ENCODE measurements around the gene LRP1. TPM values are rescaled to one million over a fixed set of nuclear protein-coding genes. Genes with fewer than 3 reads are reported as not detected.

The LRP1 gene
- total and polyA plus RNA-seq, 4 donors = 87.5 to 375 (median 139) TPM

DNA sequence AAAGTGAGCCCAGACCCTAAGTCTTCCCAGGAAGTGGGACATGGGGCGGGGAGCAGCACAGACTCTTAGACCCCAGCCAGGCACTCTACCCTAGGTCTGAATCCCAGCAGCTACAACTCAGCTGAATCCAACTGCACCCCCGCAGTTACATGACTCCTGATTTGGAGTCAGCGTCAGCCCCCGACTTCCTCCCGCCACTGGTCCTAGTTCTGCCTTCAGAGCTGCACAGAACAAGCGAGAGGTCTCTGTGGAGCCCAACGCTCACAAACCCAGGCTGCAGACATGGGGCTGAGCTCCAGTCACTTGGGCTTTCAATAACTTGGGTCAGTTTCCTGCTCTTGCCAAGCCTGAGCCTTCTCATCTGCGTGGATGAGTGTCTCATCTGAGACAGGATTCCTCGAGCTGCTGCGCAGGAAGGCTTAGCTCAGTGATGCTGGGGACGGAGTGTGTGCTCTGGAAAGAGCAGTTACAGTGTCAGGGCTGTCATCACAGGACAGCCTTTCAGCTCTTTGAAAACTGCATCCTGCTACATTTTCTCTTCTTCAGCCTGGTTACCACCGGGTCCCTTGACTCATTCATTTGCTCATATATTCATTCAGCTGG is 57.7 kb downstream of the LRP1 start:
- TF ChIP-seq, protein P1, sequence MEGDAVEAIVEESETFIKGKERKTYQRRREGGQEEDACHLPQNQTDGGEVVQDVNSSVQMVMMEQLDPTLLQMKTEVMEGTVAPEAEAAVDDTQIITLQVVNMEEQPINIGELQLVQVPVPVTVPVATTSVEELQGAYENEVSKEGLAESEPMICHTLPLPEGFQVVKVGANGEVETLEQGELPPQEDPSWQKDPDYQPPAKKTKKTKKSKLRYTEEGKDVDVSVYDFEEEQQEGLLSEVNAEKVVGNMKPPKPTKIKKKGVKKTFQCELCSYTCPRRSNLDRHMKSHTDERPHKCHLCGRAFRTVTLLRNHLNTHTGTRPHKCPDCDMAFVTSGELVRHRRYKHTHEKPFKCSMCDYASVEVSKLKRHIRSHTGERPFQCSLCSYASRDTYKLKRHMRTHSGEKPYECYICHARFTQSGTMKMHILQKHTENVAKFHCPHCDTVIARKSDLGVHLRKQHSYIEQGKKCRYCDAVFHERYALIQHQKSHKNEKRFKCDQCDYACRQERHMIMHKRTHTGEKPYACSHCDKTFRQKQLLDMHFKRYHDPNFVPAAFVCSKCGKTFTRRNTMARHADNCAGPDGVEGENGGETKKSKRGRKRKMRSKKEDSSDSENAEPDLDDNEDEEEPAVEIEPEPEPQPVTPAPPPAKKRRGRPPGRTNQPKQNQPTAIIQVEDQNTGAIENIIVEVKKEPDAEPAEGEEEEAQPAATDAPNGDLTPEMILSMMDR (IDR thresholded peaks at IDR 0.05; ENCODE audit: low read depth, low read length, missing input control) = no peak
- TF ChIP-seq, protein P2, sequence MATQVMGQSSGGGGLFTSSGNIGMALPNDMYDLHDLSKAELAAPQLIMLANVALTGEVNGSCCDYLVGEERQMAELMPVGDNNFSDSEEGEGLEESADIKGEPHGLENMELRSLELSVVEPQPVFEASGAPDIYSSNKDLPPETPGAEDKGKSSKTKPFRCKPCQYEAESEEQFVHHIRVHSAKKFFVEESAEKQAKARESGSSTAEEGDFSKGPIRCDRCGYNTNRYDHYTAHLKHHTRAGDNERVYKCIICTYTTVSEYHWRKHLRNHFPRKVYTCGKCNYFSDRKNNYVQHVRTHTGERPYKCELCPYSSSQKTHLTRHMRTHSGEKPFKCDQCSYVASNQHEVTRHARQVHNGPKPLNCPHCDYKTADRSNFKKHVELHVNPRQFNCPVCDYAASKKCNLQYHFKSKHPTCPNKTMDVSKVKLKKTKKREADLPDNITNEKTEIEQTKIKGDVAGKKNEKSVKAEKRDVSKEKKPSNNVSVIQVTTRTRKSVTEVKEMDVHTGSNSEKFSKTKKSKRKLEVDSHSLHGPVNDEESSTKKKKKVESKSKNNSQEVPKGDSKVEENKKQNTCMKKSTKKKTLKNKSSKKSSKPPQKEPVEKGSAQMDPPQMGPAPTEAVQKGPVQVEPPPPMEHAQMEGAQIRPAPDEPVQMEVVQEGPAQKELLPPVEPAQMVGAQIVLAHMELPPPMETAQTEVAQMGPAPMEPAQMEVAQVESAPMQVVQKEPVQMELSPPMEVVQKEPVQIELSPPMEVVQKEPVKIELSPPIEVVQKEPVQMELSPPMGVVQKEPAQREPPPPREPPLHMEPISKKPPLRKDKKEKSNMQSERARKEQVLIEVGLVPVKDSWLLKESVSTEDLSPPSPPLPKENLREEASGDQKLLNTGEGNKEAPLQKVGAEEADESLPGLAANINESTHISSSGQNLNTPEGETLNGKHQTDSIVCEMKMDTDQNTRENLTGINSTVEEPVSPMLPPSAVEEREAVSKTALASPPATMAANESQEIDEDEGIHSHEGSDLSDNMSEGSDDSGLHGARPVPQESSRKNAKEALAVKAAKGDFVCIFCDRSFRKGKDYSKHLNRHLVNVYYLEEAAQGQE (IDR thresholded peaks at IDR 0.05) = no peak
- no peak for TF ChIP-seq FOXA1 (IDR thresholded peaks at IDR 0.05)
- TF ChIP-seq, protein P3, sequence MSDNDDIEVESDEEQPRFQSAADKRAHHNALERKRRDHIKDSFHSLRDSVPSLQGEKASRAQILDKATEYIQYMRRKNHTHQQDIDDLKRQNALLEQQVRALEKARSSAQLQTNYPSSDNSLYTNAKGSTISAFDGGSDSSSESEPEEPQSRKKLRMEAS (IDR thresholded peaks at IDR 0.05) = no peak
- no peak for TF ChIP-seq HNF4A (conservative IDR thresholded peaks at IDR 0.05)
- no peak for TF ChIP-seq RAD21 (IDR thresholded peaks at IDR 0.05)
- TF ChIP-seq YY1 (IDR thresholded peaks at IDR 0.05) = no peak
- TF ChIP-seq TAF1 (conservative IDR thresholded peaks at IDR 0.05) = no peak
- no peak for TF ChIP-seq JUND (IDR thresholded peaks at IDR 0.05)
- H3K36me3 ChIP-seq (ENCODE audit: control insufficient read depth in 4 of 4, insufficient read depth in 3 of 4, low read depth in 1 of 4, low read length in 3 of 4) = peaks cover 20 to 89% (median 70%) of the 10 kb centered on the region in 4 donors
- no peak overlapping the region for H3K4me3 ChIP-seq (ENCODE audit: low read depth in 1 of 3, low read length in 3 of 3)
- no peak overlapping the region for H3K9ac ChIP-seq (ENCODE audit: low read depth in 1 of 2, low read length in 2 of 2)
- no peak for DNase-seq (ENCODE audit: low spot score)
- WGBS = 93% methylated on average over 12 of the region's 12 CpGs
- H3K4me1 ChIP-seq (ENCODE audit: control insufficient read depth in 4 of 4, insufficient read depth in 4 of 4, low read length in 3 of 4) = no peaks in the 10 kb centered on the region
- no peaks in the 10 kb centered on the region for H3K9me3 ChIP-seq (ENCODE audit: control insufficient read depth in 4 of 4, low read length in 3 of 4)
- H3K27me3 ChIP-seq (ENCODE audit: control insufficient read depth in 4 of 4, insufficient read depth in 4 of 4, low read length in 3 of 4) = no peaks in the 10 kb centered on the region
- no peak overlapping the region for H3K27ac ChIP-seq (ENCODE audit: low read depth in 1 of 2, low read length in 2 of 2)

DNA sequence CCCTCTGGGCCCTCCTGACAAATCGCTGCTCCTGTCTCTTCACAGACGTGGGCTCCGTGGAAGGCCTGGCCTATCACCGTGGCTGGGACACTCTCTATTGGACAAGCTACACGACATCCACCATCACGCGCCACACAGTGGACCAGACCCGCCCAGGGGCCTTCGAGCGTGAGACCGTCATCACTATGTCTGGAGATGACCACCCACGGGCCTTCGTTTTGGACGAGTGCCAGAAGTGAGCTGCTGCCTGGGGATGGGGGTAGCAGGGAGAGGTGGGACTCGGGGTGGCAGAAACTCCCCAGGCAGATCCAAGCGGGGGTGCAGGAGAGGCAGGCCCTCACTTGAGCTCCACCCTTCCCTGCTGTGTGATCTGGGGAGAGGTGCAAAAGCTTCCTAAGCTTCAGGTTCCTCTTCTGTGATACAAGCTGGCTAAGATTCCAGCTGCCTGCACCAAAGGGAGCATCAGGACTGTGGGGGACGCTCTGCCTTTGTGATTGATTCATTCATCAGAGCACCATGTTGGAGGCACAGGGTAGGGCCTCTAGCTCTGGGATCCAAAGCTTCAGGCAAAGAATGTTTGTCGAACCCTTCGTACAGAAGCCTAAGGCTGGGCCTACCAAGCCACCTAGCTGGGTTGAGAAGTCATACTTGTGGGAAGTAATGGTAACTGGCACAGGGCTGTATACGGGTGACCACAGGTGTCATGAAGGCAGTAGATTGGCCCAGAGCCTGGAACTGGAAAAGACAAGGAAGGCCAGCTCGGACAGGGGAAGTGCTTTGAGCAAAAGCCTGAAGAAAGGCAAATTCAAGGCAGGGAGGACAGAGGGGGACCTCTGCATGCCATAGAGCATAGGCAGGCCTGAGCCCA is 59.2 kb downstream of the LRP1 start:
- TF ChIP-seq, protein P4, sequence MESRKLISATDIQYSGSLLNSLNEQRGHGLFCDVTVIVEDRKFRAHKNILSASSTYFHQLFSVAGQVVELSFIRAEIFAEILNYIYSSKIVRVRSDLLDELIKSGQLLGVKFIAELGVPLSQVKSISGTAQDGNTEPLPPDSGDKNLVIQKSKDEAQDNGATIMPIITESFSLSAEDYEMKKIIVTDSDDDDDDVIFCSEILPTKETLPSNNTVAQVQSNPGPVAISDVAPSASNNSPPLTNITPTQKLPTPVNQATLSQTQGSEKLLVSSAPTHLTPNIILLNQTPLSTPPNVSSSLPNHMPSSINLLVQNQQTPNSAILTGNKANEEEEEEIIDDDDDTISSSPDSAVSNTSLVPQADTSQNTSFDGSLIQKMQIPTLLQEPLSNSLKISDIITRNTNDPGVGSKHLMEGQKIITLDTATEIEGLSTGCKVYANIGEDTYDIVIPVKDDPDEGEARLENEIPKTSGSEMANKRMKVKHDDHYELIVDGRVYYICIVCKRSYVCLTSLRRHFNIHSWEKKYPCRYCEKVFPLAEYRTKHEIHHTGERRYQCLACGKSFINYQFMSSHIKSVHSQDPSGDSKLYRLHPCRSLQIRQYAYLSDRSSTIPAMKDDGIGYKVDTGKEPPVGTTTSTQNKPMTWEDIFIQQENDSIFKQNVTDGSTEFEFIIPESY (IDR thresholded peaks at IDR 0.05) = no peak
- no peak for TF ChIP-seq RAD21 (IDR thresholded peaks at IDR 0.05)
- no peak for TF ChIP-seq JUND (IDR thresholded peaks at IDR 0.05)
- TF ChIP-seq, protein P1 (IDR thresholded peaks at IDR 0.05; ENCODE audit: low read depth, low read length, missing input control) = no peak
- no peak for TF ChIP-seq FOXA2 (IDR thresholded peaks at IDR 0.05)
- TF ChIP-seq SP1 (IDR thresholded peaks at IDR 0.05) = no peak
- TF ChIP-seq GABPA (IDR thresholded peaks at IDR 0.05 in 1 of 2, conservative IDR thresholded peaks at IDR 0.05 in 1 of 2) = no peak
- TF ChIP-seq, protein P2 (IDR thresholded peaks at IDR 0.05) = no peak

More for the DNA sequence above, 59.2 kb downstream of the LRP1 start:
- H3K27me3 ChIP-seq (ENCODE audit: control insufficient read depth in 4 of 4, insufficient read depth in 4 of 4, low read length in 3 of 4) = no peaks in the 10 kb centered on the region
- peaks cover 33 to 94% (median 78%) of the 10 kb centered on the region in 4 donors for H3K36me3 ChIP-seq (ENCODE audit: control insufficient read depth in 4 of 4, insufficient read depth in 3 of 4, low read depth in 1 of 4, low read length in 3 of 4)
- H3K27ac ChIP-seq (ENCODE audit: low read depth in 1 of 2, low read length in 2 of 2) = no peak overlapping the region
- H3K4me1 ChIP-seq (ENCODE audit: control insufficient read depth in 4 of 4, insufficient read depth in 4 of 4, low read length in 3 of 4) = no peaks in the 10 kb centered on the region
- no peak overlapping the region for H3K9ac ChIP-seq (ENCODE audit: low read depth in 1 of 2, low read length in 2 of 2)
- DNase-seq (ENCODE audit: low spot score) = no peak
- 78% methylated on average over 21 of the region's 21 CpGs for WGBS
- no peak overlapping the region for H3K4me3 ChIP-seq (ENCODE audit: low read depth in 1 of 3, low read length in 3 of 3)
- no peaks in the 10 kb centered on the region for H3K9me3 ChIP-seq (ENCODE audit: control insufficient read depth in 4 of 4, low read length in 3 of 4)
